ENCODE measurements around the gene RAB12.

Gene RAB12

DNA sequence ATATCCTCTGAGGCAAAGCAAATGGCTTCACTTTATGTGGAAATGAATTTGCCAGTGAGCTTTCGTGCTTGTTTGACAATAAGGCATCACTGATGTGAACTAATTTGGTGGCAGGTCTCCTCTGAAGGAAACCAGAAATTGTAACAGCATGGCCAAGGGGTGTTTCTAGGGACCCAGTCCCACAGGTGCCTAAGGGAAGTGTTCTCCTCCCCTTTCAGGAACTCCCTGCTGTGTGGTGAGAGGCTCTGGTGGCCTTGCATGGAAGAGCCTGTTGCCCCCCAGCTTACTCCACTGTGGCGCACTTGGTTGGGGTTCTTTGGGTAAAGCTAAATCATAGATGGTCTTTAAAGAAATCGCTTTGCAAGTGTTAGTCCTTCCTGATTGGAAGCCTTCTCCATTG lies 20.4 kb downstream of the RAB12 start:
- DNase-seq (ENCODE audit: low spot score), result no peak
- Histone ChIP-seq H3K4me1 (ENCODE audit: insufficient read depth, poor library complexity, severe bottlenecking) (no peaks in the 10 kb centered on the region), H3K27me3 (ENCODE audit: insufficient read depth, poor library complexity, severe bottlenecking) (no peaks in the 10 kb centered on the region), H3K27ac (ENCODE audit: poor library complexity, severe bottlenecking) (no peak overlapping the region), H3K9me3 (ENCODE audit: severe bottlenecking) (no peaks in the 10 kb centered on the region), H3K4me3 (ENCODE audit: severe bottlenecking) (no peak overlapping the region), H3K36me3 (ENCODE audit: low read depth) (peaks cover 79% of the 10 kb centered on the region)
- no peak for ATAC-seq (ENCODE audit: low read depth)
- TF ChIP-seq, protein P1, sequence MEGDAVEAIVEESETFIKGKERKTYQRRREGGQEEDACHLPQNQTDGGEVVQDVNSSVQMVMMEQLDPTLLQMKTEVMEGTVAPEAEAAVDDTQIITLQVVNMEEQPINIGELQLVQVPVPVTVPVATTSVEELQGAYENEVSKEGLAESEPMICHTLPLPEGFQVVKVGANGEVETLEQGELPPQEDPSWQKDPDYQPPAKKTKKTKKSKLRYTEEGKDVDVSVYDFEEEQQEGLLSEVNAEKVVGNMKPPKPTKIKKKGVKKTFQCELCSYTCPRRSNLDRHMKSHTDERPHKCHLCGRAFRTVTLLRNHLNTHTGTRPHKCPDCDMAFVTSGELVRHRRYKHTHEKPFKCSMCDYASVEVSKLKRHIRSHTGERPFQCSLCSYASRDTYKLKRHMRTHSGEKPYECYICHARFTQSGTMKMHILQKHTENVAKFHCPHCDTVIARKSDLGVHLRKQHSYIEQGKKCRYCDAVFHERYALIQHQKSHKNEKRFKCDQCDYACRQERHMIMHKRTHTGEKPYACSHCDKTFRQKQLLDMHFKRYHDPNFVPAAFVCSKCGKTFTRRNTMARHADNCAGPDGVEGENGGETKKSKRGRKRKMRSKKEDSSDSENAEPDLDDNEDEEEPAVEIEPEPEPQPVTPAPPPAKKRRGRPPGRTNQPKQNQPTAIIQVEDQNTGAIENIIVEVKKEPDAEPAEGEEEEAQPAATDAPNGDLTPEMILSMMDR (IDR thresholded peaks at IDR 0.05; ENCODE audit: poor library complexity, severe bottlenecking), result no peak

DNA sequence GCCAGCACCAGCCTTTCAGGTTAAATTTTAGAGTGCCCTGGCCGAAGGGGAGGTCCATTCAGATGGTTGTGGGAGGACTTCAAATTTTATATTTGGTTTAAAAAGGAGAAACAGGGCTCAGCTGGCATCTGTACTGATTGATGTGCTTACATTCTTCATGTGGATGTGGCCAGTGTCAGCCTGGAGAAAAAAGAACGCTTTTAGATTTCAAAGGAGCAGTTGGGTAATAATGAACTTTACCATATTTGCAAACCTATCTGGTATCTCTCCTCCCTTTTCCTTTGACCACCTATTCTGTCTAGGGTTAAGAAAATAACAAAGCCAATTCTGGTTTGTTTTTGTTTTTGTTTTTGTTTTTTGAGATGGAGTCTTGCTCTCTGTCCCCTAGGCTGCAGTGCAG lies 21.3 kb downstream of the RAB12 start:
- Histone ChIP-seq H3K9me3 (ENCODE audit: severe bottlenecking) (no peaks in the 10 kb centered on the region), H3K4me3 (ENCODE audit: severe bottlenecking) (no peak overlapping the region), H3K36me3 (ENCODE audit: low read depth) (peaks cover 79% of the 10 kb centered on the region), H3K27me3 (ENCODE audit: insufficient read depth, poor library complexity, severe bottlenecking) (no peaks in the 10 kb centered on the region), H3K27ac (ENCODE audit: poor library complexity, severe bottlenecking) (no peak overlapping the region), H3K4me1 (ENCODE audit: insufficient read depth, poor library complexity, severe bottlenecking) (no peaks in the 10 kb centered on the region)
- TF ChIP-seq, protein P1 (IDR thresholded peaks at IDR 0.05; ENCODE audit: poor library complexity, severe bottlenecking), result no peak
- no peak for DNase-seq (ENCODE audit: low spot score)
- no peak for ATAC-seq (ENCODE audit: low read depth)

DNA sequence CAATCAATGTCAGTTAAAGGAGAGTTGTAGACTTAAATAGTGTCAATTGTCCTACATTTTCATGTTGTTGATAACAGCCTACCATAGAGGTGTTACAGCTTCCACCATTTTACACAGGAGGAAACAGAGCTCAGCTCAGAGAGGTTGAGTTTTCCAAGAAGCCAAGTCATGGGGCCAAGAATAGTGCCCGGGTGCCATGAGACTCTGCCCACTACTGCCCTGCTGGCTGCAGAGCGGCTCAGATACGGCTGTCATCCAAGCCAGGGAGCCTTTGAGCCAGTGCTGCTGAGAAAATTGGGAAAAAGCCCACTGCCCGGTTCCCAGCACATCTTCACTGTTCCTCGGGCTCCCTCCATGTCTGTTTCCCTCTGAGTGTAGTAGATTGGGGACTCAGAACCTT lies 22.0 kb downstream of the RAB12 start:
- Histone ChIP-seq H3K4me3 (ENCODE audit: severe bottlenecking) (no peak overlapping the region), H3K36me3 (ENCODE audit: low read depth) (peaks cover 79% of the 10 kb centered on the region), H3K27ac (ENCODE audit: poor library complexity, severe bottlenecking) (no peak overlapping the region), H3K9me3 (ENCODE audit: severe bottlenecking) (no peaks in the 10 kb centered on the region), H3K4me1 (ENCODE audit: insufficient read depth, poor library complexity, severe bottlenecking) (no peaks in the 10 kb centered on the region), H3K27me3 (ENCODE audit: insufficient read depth, poor library complexity, severe bottlenecking) (no peaks in the 10 kb centered on the region)
- ATAC-seq (ENCODE audit: low read depth), result no peak
- TF ChIP-seq, protein P1 (IDR thresholded peaks at IDR 0.05; ENCODE audit: poor library complexity, severe bottlenecking), result no peak
- DNase-seq (ENCODE audit: low spot score), result no peak

DNA sequence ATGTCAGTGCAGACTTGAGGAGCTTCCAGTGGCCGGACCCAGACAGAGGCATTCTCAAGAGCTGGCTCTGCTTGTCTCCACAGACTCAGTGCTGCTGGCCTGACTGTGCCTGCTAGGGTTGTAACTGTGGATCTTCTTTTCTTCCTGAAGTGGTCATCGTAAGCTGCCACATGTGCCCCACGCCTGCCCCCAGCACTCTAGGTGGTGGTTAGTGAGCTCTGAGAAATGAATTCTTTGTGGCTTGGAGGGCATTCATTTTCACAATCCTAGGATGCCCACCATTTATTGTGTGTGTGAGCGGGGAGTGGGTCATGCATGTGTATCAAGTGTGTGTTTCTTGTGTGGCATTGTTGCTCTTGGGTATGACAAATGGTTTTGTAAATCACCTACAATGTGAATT lies 23.1 kb downstream of the RAB12 start:
- Histone ChIP-seq H3K4me1 (ENCODE audit: insufficient read depth, poor library complexity, severe bottlenecking) (no peaks in the 10 kb centered on the region), H3K36me3 (ENCODE audit: low read depth) (peaks cover 79% of the 10 kb centered on the region), H3K27ac (ENCODE audit: poor library complexity, severe bottlenecking) (no peak overlapping the region), H3K9me3 (ENCODE audit: severe bottlenecking) (no peaks in the 10 kb centered on the region), H3K27me3 (ENCODE audit: insufficient read depth, poor library complexity, severe bottlenecking) (no peaks in the 10 kb centered on the region), H3K4me3 (ENCODE audit: severe bottlenecking) (no peak overlapping the region)
- ATAC-seq (ENCODE audit: low read depth) (no peak), DNase-seq (ENCODE audit: low spot score) (no peak)
- TF ChIP-seq, protein P1 (IDR thresholded peaks at IDR 0.05; ENCODE audit: poor library complexity, severe bottlenecking), result no peak

DNA sequence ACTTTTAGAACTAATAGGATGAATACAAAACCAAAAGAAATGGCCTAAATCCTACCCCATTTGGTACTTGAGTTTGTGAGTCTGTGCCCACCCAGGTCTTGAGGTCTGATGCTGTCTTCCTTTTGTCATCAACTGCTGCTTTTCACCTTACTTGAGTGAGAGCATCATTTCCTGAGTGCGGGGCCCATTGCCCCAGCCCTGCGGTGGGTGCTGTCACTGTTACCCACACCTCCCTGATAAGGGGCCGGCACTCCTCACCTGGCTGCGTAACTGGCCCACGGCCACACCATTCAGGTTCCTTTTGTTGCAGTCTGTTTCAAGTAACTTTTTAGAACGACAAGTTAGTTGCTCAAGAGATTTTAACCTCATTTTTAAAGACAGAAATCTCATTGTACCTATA lies 25.3 kb downstream of the RAB12 start:
- Histone ChIP-seq H3K4me3 (ENCODE audit: severe bottlenecking) (no peak overlapping the region), H3K4me1 (ENCODE audit: insufficient read depth, poor library complexity, severe bottlenecking) (no peaks in the 10 kb centered on the region), H3K27me3 (ENCODE audit: insufficient read depth, poor library complexity, severe bottlenecking) (no peaks in the 10 kb centered on the region), H3K27ac (ENCODE audit: poor library complexity, severe bottlenecking) (no peak overlapping the region), H3K9me3 (ENCODE audit: severe bottlenecking) (no peaks in the 10 kb centered on the region), H3K36me3 (ENCODE audit: low read depth) (peaks cover 81% of the 10 kb centered on the region)
- TF ChIP-seq, protein P1 (IDR thresholded peaks at IDR 0.05; ENCODE audit: poor library complexity, severe bottlenecking), result no peak
- ATAC-seq (ENCODE audit: low read depth) (no peak), DNase-seq (ENCODE audit: low spot score) (no peak)
